Activated CD4-positive, alpha-beta T cell treated with anti-CD3 and anti-CD28 coated beads for 1 hour (primary cell): ENCODE results near the gene NIPAL3.

ENCODE experiments used
- DNase-seq: peaks from one replicate; pipeline ENCODE4 v3.0.0-alpha.2; 2020

NIPAL3 gene

DNA sequence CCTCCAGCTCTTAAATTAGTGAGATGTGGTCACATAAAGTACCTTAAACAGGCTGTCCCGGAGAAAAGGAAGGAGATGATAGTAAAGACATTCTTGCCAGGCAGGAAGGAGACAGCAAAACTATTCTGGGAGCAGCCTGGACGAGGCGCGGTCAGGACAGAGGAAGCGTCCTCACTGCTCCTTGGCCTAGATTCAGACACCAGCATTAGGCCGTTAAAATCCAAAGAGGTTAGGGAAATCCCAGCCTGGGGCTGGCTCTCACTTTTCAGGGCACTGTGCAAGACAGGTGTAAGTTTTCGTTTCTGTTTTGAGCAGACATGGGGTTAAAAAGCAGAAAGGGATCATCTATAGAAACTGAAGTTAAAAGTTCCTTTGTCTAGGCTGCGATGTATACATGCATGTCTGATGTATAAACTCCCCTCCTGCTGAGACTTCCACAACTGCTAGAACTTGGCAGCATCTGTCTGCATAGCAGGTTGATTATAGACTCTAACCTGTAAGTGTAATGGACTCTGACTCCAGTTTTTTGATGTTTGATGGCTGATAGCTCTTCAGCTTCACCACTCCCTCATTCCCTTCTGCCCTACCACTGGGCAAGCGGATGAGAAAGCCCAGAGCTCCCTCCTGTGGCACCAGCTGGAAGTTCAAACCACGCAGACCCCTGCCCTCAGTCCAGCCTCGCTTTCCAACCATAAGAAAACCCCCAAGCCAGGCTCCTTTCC, 23.6 kb upstream of the NIPAL3 start:
- DNase-seq = peak; percentile 46

DNA sequence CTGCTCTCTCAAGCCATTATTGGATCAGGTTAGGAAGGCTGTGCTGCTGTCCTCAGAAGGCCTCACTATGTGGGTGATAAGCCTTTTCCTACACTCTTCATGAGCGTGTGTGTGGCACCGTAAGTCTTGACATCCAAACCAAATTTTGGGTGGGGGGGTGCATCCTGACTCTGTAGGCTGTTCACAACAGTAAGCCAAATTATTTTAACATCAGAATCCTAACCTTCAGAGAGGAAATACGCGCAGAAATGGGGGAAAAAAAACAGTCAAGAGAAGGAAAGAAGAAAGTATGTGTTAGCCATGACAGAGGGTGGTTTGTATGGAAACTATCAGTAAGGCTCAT, 23.0 kb upstream of the NIPAL3 start:
- no peak for DNase-seq

DNA sequence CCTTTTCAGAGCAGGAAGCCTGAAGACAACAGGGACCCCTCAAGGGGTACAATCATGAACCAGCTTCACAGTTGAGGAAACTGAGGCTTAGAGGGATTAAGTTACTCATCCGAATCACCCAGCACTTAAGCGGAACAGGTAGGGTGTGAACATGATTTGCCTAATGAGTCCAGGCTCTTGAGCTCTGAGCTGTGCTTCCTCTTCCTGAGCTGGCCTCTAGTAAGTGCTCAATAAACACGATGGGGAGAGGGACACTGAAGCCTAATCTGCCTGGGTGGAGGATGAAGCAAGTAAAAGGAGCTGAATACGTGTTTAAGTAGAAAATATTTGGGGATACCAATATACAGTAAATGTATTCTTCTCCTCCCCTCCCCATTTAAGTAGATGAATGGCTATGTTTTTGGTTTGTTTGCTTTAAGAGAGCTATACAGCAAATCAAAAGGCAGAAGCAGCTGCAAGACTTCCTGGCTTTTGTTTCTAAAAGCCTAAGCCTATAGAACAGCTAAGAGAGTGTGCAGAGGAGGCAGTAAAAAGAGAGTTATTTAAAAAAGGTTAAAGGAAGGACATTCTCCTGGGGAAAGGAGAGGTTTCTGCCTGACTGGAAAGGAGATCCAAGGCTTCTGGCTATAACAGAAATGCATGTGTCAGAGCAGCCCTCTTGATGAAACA, 22.5 kb upstream of the NIPAL3 start:
- DNase-seq = no peak

DNA sequence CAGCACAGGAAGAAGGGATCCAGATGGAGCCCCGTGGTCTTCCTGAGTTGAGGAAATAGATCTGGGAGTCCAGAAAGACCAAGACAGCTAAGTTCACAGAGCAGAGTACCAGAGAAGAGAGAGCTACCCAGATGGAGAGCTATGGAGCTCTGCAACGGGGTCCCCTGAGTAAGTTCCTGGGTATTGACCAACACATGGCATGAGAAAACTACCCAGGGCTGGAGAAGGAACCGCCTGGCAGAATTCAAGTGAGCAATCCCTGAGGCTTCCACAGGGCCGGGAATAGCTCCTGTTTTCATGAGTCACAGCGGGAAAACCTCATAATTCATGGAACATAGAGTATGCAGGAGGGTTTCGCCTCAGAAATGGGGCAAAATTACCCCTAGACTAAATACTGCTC, 21.7 kb upstream of the NIPAL3 start:
- DNase-seq = no peak

DNA sequence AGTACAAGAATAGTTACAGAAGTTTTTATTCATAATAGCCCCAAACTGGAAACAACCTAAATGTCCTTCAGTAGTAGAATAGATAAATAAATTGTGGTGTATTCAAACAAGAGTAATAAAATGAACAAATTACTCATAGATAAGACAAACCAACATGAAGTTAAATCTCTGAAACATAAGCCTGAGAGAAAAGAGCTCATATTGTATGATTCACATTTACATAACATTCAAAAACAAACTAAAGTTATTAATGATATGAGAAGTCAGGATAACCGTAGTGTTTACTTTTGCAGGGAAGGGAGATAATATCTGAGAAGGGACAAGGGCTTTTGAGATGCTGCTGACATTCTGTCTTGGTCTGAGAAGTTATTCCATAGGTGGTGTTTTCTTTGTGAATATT, 15.5 kb upstream of the NIPAL3 start:
- DNase-seq = no peak

DNA sequence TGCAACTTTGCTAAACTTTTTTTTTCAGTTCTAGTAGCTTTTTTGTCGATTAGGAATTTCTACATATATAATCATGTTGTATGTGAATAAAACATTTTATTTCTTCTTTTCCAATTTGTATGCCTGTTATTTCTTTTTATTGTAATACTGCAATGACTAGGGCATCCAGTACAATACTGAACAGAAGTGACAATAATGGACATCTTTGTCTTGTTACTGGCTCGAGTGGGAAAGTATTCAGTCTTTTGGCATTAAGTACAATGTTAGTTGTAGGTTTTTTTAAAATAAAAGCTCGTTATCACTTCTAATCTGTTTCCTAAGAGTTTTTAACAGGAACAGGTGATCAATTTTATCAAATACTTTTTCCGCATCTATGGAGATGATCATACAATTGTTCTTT, 11.8 kb upstream of the NIPAL3 start:
- no peak for DNase-seq

DNA sequence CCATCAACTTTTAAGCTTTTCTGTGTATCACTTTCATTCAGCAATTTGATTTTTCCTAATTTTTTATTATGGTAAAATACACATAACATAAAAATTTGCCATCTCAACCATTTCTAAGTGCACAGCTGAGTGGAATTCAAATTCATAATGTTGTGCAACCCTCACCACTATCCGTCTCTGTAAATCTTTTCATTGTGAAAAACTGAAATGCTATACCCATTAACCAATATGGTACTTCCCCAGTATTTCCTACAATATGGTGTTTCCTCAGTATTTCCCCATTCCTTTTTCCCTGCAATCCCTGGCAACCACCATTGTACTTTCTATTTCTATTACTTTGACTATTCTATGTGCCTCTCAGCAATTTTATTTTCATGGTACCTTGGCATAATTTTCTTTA, 8.8 kb upstream of the NIPAL3 start:
- DNase-seq = no peak

DNA sequence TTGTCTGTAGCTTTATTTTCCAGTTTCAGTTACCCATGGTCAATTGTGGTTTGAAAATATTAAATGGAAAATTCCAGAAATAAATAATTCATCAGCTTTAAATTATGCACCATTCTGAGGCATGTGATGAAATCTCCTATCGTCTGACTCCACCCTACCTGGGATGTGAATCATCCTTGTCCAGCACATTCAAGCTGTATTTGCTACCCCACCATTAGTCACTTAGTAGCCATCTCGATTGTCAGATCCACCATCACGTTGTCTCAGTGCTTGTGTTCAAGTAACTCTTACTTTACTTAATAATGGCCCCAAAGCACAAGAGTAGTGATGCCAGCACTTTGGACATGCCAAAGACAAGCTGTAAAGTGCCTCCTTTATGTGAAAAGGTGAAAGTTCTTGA, 6.1 kb upstream of the NIPAL3 start:
- DNase-seq = no peak

DNA sequence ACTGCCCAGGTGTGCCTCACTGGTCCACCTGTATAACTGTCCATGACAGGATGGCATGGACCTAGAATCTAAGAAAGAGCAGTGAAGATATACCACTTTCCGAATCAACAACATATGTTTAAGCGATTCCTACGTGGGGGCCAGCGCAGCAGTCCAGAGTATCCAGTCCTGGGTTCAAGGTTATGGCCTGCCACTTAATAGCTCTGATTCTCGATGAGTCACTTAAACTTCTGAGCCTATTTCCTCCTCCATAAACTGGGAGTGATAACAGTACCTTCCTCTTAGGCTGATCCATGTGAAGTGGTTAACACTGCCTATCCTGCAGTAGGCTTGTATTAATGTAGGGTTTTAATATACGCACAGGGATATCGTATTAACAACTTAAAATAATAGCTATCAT, 4.9 kb upstream of the NIPAL3 start:
- no peak for DNase-seq

DNA sequence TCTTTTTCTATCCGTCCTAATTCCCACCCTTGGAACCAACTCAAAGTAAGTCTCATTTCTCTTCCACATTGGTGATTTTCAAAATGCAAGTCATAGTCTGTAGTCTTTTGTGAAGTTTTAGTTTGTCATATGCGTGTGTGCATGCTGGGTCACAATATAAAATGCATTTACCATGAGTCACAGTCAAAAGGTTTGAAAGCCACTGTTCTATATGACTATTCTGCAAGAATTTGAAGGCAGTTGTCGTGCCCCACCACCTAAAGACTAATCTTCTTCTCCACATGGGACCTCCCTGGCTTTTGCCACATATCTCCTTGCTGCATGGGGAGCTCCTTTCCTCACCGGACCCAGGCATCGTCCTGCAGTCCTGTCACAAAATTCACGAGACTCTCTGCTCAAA, 3.6 kb upstream of the NIPAL3 start:
- DNase-seq = no peak

DNA sequence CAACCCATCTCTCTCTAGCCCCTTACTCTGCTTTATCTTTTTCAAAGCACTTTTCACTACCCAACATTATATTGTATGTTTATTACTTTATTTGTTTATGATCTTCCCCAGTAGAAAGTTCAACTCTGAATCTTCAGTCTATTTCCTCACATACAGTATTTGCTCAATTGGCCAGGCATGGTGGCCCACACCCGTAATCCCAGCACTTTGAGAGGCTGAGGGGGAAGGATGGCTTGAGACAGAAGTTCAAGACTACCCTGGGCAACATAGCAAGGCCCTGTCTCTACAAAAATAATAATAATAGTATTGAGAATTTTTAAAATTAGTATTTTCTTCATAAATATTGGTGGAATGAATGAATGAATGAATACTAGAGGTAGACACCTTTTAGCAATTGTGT, 3.2 kb upstream of the NIPAL3 start:
- no peak for DNase-seq

DNA sequence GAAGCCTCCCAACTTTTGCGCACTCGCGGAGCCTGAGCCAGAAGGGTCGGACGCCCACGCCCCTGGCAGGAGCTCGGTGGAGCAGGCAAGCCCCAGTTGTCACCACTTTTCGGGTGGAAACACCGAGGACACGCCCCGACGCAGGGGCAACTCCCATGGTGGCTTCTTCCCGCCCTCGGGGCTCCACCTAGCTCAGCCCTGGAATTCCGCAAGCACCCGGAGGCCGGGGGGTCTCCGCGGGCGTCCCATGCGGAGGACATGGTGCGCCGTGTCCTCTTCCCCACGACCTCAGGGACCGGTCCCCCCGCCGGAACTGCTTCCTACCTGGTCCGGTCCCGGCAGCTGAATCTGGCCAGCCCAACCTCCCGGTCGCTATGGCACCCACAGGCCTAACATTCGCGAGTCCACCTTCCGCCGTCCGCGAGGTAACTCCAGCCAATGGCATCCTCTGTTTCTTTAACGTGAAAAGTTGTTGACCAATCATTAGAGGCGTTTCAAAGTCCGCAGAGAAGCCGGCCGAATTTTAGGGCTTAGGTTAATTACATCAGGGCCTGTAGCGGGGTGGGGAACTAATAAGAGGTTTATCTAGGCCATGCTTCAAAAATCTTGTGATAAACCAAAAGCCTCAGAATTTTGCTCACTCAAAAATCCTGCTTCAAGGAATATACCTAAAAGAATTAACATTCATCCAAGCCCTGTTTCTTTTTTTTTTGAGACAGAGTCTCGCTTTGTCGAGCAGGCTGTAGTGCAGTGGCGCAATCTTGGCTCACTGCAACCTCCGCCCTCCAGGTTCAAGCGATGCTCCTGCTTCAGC, 2.0 kb upstream of the NIPAL3 start, which contains the start of gene STPG1:
Gene STPG1 (minus strand): TSS at position 433 of the 814 bp plus-strand sequence. CDS start 12,394 bp downstream, outside the sequence.
- peak; percentile 56 for DNase-seq

DNA sequence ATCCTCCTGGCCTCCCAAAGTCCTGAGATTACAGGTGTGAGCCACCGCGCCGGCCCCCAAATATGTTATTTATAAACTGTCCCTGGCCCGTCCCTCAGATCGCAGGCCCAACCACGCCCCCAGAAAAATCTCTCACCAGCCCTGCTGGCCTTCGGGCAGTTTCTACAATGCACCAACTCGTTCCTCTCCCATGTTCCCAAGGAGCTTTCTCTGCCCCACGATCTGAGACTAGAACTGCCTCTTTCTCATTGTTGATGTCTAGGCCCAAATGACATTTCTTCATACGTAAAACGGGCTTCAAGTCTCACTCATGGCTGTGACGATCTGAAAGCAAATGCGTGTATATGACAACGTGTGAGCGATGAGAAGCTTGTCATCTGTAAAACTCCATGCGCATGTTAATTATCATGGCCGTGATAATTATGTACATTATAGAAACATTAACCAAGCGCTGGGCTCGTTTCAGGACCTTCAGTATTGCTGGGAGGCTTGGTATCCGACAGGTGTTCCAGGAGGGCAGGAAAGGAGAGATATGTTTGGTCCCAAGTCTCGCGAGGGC, 748 bp upstream of the NIPAL3 start:
- DNase-seq = no peak

DNA sequence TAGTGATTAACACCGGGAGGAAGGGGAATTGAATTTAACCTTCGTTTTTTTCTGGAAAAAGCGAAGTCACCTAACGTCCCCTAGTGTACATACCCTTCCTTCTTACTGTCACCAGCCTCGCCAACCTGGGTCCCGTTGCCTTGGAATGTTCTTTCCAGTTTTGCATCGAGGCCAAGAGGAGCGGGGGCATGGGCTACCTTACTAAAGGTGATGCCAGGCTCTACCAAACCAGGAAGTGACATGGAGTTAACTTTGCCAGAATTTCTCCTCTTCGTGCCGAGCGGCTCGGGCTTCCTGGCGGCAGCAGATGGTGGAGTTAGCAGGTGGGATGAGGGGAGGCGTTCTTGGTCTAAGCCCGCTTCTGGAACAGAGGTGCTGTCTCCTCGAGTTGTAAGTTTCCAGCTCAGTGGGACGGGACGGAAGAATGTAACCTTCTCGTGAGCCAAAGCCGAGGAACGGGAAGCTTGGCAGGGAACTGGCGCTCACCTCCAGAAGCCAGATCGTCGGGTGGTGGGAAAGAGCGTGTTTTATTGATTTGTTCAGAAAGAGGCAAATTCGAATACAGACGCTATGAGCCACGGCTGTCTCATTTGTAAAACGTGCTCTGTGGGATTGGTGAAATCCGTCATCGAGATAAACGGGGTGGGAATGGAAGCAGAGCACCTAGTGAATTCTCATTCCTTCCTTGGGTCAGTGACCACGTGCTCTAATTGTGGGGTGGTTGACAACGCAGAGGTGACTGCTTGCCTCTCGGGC, 486 bp downstream of the NIPAL3 start:
- DNase-seq = no peak

DNA sequence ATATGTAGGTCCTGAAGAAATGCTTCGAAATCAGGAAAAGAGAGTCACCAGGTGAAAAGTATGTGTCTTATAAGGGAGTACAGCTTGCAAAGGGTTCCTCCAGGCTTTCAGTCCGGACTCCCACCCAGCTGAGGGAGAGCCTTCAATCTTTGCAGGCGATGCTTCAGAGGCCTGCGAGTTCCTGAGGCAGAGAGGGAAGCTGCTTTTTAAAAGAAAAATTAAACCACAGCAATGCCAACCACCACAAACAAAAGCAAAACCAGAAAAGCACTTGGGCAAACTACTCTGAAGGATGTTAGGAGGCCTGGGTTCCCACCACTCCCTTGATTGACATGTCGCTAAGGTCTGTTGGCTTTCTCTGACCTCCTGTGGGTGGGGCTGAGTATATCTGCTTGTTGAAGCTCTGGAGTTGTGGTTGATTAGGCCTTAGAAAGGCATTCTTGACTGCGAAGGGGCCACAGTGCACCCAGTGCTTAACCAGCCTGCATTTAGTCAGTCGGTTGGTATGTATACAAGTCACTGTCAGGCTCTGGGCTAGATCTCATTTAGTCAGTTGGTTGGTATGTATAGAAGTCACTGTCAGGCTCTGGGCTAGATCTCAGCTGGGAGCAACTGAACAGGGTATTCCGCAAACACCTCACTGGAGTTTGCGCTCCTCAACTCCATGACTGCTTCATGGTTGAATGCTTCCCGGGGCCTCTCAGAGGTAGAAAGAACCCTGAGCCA, 1.2 kb downstream of the NIPAL3 start:
- no peak for DNase-seq

DNA sequence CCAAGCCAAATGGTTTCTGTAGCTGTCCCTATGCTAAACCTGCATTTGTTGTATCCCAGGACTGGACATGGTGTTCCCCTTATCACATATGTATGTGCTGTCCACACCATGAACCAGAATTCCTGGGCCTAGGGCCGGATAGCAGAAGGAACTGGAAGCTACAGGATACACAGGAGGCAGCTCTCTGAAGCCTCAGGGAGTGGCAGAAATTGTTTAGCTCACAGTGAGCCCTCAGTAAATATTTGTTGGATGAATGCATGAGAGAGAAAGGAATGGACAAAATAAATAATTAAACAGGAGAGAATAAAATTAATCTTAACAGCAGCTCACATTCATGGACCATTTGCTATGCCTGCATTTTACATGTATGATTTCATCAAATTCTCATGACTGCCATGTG, 2.1 kb downstream of the NIPAL3 start:
- no peak for DNase-seq

DNA sequence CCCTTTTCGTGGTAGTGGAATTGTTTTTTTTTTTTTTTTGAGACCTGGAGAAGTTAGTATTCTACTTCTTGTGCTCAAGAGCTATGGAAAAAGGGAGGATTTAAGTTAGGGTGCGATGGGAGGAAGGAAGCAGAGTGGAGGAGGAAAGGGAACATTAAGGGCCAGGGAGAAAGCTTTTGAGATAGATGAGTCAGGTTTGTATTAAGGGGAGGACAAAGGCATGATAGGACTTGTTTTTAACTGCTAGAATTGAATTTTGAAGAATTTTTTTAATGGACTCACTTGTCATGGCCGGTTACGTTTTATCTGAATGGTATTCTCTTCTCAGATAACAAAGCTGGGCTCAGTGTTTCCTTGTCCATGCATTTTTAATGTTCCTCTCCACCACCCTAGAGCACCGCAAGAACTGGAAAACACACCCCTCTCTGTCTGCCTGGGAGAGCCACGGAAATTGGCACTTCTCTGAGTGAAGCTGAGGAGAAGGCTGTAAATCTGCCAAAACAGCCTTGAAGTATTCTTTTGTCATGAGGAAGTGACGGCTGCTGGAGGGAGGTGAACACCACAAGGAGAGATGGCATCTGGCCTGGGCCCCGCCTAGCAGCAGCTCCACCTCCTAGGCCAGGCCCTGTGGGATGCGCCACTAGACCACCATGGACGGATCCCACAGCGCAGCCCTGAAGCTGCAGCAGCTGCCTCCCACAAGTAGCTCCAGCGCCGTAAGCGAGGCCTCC, 3.5 kb downstream of the NIPAL3 start:
- no peak for DNase-seq

DNA sequence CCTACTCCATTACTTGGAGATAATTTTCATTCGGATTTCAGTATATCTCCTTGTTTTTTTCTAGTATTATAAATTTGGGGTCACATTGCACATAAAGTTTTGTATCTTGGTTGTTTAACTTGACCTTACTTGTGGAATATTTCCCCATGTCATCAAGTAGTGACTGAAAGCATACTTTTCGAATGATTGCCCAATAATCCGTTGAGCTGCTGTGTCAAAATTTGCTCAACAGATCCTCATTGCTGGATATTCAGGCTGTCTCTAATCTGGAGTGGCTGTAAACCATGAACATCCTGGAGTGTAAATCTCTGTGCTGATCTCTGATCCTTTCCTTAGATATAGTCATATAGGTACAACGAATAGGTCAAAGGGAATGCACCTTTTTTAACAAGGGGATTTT, 4.9 kb downstream of the NIPAL3 start:
- DNase-seq = no peak

DNA sequence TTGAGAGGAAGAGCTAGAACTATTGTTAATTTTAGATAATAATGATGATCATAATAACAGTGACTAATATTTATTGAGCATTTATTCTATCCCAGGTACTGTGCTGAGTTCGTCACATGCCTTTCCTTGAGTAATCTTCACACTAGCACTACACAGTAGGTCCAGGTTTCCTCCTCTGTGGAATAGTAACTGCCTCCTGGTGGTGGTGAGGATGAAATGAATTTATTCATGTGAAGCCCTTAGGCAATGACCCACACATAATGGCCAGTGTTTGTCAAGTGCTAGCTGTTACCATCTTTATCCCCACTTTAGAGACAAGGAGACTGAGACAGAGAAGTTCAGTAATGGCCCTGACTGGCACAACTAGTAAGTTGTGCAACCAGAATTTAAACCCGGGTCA, 5.9 kb downstream of the NIPAL3 start:
- DNase-seq = no peak

DNA sequence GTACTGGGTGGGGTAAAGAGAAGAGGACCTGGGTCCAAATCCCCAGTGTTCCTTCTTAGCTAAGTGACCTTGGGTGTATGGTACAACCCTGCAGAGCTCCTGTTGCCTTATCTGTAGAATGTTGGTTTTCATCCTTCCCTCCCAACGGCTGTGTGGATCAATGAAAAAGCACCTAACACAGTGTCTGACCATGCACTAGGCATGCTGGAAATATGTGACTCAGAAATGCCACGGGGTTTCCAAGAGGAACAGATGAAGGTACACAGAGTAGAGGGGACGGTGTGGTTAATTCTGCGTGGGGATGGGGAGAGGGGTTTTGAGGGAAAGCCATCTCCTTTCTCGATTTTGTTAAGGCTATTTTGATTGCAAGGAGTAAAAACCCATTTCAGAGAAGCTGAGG, 8.6 kb downstream of the NIPAL3 start:
- no peak for DNase-seq

DNA sequence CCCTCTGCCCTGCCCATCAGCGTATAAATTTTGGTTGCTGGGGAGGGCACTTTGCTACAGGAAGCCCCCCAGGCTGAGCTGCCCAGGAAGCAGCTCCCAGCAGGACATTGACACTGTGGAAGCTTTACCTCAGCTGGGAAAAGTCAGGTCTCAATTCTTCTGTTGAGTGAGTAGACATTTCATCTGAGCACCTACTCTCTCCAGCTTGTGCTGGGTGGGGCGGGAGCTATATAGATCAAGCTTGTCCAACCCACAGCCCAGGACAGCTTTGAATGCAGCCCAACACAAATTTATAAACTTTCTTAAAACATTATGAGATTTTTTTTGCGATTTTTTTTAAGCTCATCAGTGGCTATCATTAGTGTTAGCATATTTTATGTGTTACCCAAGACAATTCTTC, 9.4 kb downstream of the NIPAL3 start:
- DNase-seq = no peak

DNA sequence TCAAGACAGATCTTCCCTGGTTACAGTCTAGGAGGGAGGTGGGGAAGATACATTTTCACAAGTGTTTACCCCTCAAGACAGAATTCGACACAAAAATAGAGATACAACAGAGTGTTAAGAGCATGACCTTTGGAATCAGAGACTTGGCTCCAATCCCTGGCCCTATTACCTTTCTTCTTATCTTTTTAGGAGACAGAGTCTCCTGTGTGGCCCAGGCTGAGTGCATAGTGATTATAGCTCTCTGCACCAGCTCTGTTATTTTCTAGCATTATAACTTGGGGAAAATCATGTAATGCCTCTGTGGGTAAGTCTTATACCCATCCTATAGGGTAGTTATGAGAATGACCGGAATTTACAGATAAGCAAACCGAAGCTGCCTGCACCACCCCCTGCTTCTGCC, 9.8 kb downstream of the NIPAL3 start:
- DNase-seq = no peak
